Stomach (tissue), 4 donors: ENCODE data around the gene DGKQ.

Experiments
- EP300 ChIP-seq: sonication (generic); formaldehyde crosslinking; IDR thresholded peaks from one replicate; pipeline ENCODE4 v1.6.1; 2017; ENCODE audit warnings: antibody characterized with exemption
- POLR2A ChIP-seq, 4 donors: fragments of 450-650 bp; IDR thresholded peaks; one replicate each; pipeline ENCODE4 v1.6.1; 2016; ENCODE audit warnings: antibody characterized with exemption in 4 of 4, control low read depth in 2 of 4, mild to moderate bottlenecking in 1 of 4, moderate library complexity in 1 of 4
- TF ChIP-seq, protein P1 (sequence below), 7 experiments: fragments of 450-650 bp in 4 of 7; fragments of 200-600 bp in 3 of 7; sonication (generic) in 3 of 7; IDR thresholded peaks; one replicate each; pipeline ENCODE4 v1.5.1; 2016 to 2019; ENCODE audit warnings: antibody characterized with exemption in 7 of 7, control low read depth in 2 of 7, mild to moderate bottlenecking in 1 of 7

- TF ChIP-seq, protein P1, sequence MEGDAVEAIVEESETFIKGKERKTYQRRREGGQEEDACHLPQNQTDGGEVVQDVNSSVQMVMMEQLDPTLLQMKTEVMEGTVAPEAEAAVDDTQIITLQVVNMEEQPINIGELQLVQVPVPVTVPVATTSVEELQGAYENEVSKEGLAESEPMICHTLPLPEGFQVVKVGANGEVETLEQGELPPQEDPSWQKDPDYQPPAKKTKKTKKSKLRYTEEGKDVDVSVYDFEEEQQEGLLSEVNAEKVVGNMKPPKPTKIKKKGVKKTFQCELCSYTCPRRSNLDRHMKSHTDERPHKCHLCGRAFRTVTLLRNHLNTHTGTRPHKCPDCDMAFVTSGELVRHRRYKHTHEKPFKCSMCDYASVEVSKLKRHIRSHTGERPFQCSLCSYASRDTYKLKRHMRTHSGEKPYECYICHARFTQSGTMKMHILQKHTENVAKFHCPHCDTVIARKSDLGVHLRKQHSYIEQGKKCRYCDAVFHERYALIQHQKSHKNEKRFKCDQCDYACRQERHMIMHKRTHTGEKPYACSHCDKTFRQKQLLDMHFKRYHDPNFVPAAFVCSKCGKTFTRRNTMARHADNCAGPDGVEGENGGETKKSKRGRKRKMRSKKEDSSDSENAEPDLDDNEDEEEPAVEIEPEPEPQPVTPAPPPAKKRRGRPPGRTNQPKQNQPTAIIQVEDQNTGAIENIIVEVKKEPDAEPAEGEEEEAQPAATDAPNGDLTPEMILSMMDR (IDR thresholded peaks at IDR 0.05) = no peak
- TF ChIP-seq POLR2A (IDR thresholded peaks at IDR 0.05) (no peak), EP300 (no peak)
Observed at GRCh38 chr4:970854-971520, 2.4 kb downstream of the DGKQ start.
